ENCODE data around the gene TMEM92. TPM values are rescaled to one million over a fixed set of nuclear protein-coding genes. Genes with fewer than 3 reads are reported as not detected.
A peak's percentile ranks its signal among the peaks of the same experiment; 100 is the strongest.

TMEM92 gene
- 0.47 and 0.96 TPM in 2 replicates for polyA plus RNA-seq (2011; rRNA removed)
- 0.48 and 0.55 TPM in 2 replicates for polyA minus RNA-seq (2011; rRNA and poly(A)+ RNA removed)

- POLR2A ChIA-PET: interaction anchor here (0.7 to 19.0 kb wide), 9 partner anchors 15 to 96 kb away, joined by 3 to 654 read pairs (median 3); partner anchors contain the start of gene COL1A1
- no peaks in the 10 kb centered on the region for H3K9me3 ChIP-seq (ENCODE audit: control insufficient read depth, insufficient read depth, low read length)
- no peak within 1 kb of the TSS for H3K27ac ChIP-seq (ENCODE audit: low read depth, low read length)
- TF ChIP-seq CTCF (IDR thresholded peaks at IDR 0.05; ENCODE audit: low read depth, low read length): no peak
- H3K4me3 ChIP-seq (ENCODE audit: low read depth, low read length): peak within 1 kb of the TSS; percentile 39
- no peak for DNase-seq (ENCODE audit: low read depth, low spot score)
- H3K27me3 ChIP-seq (ENCODE audit: control insufficient read depth, insufficient read depth, low read length): no peaks in the 10 kb centered on the region
- CTCF ChIA-PET: interaction anchor here (0.9 to 3.1 kb wide), 6 partner anchors 11 to 113 kb away, joined by 3 to 18 read pairs (median 8); partner anchors contain the start of gene COL1A1
Measured at GRCh38 chr17:50274142-50274896, at the start of gene TMEM92. TMEM92 (plus strand) TSS chr17:50274466; CDS start chr17:50274502, 36 bp downstream.

GRCh38 chr17:50225701-50226240 is 48.5 kb upstream of the TMEM92 start:
- H3K27ac ChIP-seq (ENCODE audit: low read depth, low read length): no peak overlapping the region
- TF ChIP-seq CTCF (IDR thresholded peaks at IDR 0.05; ENCODE audit: low read depth, low read length): no peak
- no peak for DNase-seq (ENCODE audit: low read depth, low spot score)
- CTCF ChIA-PET: no interaction called here
- H3K9me3 ChIP-seq (ENCODE audit: control insufficient read depth, insufficient read depth, low read length): peaks cover 10% of the 10 kb centered on the region
- H3K4me3 ChIP-seq (ENCODE audit: low read depth, low read length): no peak overlapping the region
- POLR2A ChIA-PET: no interaction called here
- H3K27me3 ChIP-seq (ENCODE audit: control insufficient read depth, insufficient read depth, low read length): no peaks in the 10 kb centered on the region

GRCh38 chr17:50234581-50234980 is 39.7 kb upstream of the TMEM92 start:
- DNase-seq (ENCODE audit: low read depth, low spot score): no peak
- H3K27me3 ChIP-seq (ENCODE audit: control insufficient read depth, insufficient read depth, low read length): no peaks in the 10 kb centered on the region
- POLR2A ChIA-PET: no interaction called here
- no peak overlapping the region for H3K27ac ChIP-seq (ENCODE audit: low read depth, low read length)
- TF ChIP-seq CTCF (IDR thresholded peaks at IDR 0.05; ENCODE audit: low read depth, low read length): no peak
- peaks cover 4% of the 10 kb centered on the region; the same call in 1 of the 2 replicates for H3K9me3 ChIP-seq (ENCODE audit: control insufficient read depth, insufficient read depth, low read length)
- CTCF ChIA-PET: no interaction called here
- H3K4me3 ChIP-seq (ENCODE audit: low read depth, low read length): no peak overlapping the region

- Histone ChIP-seq H3K27ac (ENCODE audit: low read depth, low read length) (no peak overlapping the region), H3K4me3 (ENCODE audit: low read depth, low read length) (no peak overlapping the region), H3K27me3 (ENCODE audit: control insufficient read depth, insufficient read depth, low read length) (no peaks in the 10 kb centered on the region), H3K9me3 (ENCODE audit: control insufficient read depth, insufficient read depth, low read length) (peaks cover 9% of the 10 kb centered on the region; the same call in 1 of the 2 replicates)
- no peak for DNase-seq (ENCODE audit: low read depth, low spot score)
- no peak for TF ChIP-seq CTCF (IDR thresholded peaks at IDR 0.05; ENCODE audit: low read depth, low read length)
- ChIA-PET CTCF (interaction anchor here (1.2 to 1.5 kb wide), 3 partner anchors 18 to 68 kb away, joined by 4 to 6 read pairs (median 6); no protein-coding TSS in a partner anchor), POLR2A (interaction anchor here (1.2 to 4.4 kb wide), 8 partner anchors 16 to 47 kb away, joined by 3 to 37 read pairs (median 5); partner anchors contain the start of gene COL1A1)
Measured at GRCh38 chr17:50237901-50238300, 36.4 kb upstream of the TMEM92 start.

Data from AG04450 (cell line).